B cell (primary cell): Measurements from ENCODE around the gene NXNL1.

Experiments used
- EZH2 ChIP-seq: IDR thresholded peaks from 2 replicates; pipeline ENCODE4 v1.6.1; 2012; ENCODE audit warnings: borderline replicate concordance, low read depth, mild to moderate bottlenecking, moderate library complexity, low read length; ENCODE audit not compliant: insufficient read depth, poor library complexity, severe bottlenecking
- TF ChIP-seq, protein P1 (sequence below): fragments of 200-600 bp; IDR thresholded peaks from one replicate; pipeline ENCODE4 v1.8.0; 2022; ENCODE audit warnings: antibody characterized with exemption, mild to moderate bottlenecking

DNA sequence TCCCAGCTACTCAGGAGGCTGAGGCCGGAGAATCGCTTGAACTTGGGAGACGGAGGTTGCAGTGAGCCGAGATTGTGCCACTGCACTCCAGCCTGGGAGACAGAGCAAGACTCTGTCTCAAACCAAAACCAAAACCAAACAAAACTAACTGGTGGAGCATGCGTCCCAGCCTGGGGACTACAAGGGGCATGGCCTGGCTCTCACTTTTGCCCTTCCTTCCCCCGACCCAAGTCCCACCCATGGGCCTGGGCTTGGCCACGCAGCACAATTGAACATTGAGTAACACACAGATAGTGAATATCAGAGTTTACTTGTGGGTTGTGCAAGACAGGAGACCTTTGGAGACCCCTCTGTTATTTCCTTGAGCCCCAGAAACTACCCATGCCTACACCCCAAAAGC, 25.5 kb downstream of the NXNL1 start:
- TF ChIP-seq, protein P1, sequence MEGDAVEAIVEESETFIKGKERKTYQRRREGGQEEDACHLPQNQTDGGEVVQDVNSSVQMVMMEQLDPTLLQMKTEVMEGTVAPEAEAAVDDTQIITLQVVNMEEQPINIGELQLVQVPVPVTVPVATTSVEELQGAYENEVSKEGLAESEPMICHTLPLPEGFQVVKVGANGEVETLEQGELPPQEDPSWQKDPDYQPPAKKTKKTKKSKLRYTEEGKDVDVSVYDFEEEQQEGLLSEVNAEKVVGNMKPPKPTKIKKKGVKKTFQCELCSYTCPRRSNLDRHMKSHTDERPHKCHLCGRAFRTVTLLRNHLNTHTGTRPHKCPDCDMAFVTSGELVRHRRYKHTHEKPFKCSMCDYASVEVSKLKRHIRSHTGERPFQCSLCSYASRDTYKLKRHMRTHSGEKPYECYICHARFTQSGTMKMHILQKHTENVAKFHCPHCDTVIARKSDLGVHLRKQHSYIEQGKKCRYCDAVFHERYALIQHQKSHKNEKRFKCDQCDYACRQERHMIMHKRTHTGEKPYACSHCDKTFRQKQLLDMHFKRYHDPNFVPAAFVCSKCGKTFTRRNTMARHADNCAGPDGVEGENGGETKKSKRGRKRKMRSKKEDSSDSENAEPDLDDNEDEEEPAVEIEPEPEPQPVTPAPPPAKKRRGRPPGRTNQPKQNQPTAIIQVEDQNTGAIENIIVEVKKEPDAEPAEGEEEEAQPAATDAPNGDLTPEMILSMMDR = no peak
- TF ChIP-seq EZH2 = no peak
